ENCODE data around the gene GPR87.
A peak's percentile ranks its signal among the peaks of the same experiment; 100 is the strongest.

Gene GPR87, protein sequence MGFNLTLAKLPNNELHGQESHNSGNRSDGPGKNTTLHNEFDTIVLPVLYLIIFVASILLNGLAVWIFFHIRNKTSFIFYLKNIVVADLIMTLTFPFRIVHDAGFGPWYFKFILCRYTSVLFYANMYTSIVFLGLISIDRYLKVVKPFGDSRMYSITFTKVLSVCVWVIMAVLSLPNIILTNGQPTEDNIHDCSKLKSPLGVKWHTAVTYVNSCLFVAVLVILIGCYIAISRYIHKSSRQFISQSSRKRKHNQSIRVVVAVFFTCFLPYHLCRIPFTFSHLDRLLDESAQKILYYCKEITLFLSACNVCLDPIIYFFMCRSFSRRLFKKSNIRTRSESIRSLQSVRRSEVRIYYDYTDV

DNA sequence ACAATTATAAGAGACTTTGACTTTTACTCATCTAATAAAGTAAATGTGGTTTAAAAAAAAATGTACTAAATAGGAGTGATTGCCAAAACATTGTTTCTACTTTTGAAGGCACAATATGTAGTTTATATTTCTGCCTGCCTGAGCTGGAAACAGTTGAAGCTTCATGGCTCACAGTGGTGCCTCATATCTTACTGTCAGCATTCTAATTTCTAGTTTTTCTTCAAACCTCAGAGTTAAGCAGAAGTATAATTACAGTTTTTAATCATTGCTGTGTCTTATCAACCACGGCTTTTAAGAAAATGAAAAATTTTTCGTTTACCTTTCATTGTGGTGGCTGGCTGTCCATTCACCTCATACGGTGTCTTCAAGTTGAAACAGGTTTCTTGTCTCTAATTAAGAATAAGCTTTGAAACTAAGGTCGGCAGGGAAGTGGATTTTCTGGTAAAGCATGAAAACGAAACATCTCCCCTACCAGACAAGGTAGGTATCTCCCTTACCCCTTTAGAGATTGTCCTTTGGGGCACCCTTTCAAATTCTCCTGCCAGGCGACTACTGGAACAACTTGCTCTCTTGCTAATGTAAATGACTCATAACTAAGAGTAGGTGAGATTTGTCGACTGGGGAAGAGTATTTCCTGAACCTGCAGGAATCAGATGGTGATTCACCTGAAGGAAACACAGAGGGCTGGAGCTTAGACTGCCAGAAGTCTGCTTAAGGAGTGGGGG lies at the start of gene GPR87:
GPR87 (minus strand) TSS at position 554 of the 725 bp plus-strand sequence. CDS start 16,720 bp downstream, outside the sequence.
- Mint-ChIP-seq H3K4me3 (peak within 1 kb of the TSS in 1 of 2 donors; percentile 65), H3K27me3 (peaks cover 7% of the 10 kb centered on the region), H3K4me1 (peaks cover 6% of the 10 kb centered on the region), H3K9me3 (no peaks in the 10 kb centered on the region), H3K27ac (peak within 1 kb of the TSS in 1 of 2 donors; percentile 58)
- ATAC-seq (peak; percentile 92), DNase-seq (peak in 1 of 2 donors; percentile 52)

DNA sequence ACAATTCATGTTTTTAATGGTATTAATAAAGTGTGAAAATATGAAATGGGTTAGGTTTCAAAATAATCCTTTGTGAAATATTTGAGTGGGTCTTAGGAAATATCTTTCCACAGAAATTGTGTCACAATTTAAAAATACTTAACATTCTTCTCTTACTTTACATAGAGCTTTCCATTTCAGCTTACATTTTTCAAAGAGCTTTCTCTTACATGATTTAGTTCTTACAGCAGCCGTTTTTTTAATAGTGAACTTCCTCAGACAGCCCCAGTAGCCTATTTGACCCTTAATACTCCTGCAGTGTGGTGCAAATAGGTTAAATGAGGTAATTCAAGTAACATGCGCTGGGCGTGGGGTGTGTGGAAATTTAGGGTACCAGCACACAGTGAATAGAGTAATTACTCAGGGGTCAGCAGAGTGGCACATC lies 46.1 kb upstream of the GPR87 start:
- DNase-seq (no peak), ATAC-seq (no peak)
- H3K9me3 Mint-ChIP-seq = no peaks in the 10 kb centered on the region
- H3K27me3 Mint-ChIP-seq = no peaks in the 10 kb centered on the region
- H3K4me3 Mint-ChIP-seq = no peak overlapping the region
- no peaks in the 10 kb centered on the region for H3K4me1 Mint-ChIP-seq
- H3K27ac Mint-ChIP-seq = no peak overlapping the region

DNA sequence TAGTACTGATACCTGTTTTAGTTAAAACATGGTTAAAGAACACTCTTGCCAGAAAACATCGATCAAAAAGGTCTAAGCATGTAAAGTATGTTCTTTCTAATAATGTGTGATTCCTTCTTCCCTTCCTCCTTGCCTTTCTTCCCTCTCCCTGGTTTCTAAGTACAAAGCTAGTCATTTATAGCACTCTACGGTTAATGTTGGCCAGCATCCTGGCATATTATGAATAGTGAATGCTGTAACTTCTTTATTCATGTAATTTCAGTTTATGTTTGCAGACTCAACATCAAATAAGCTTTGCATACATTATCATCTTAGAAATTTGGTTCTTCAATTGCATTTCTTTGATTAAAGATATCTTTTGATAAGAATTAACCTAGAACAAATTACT lies 40.8 kb upstream of the GPR87 start:
- ATAC-seq (no peak), DNase-seq (no peak)
- Mint-ChIP-seq H3K4me1 (no peaks in the 10 kb centered on the region), H3K27ac (no peak overlapping the region), H3K4me3 (no peak overlapping the region), H3K9me3 (no peaks in the 10 kb centered on the region), H3K27me3 (no peaks in the 10 kb centered on the region)

DNA sequence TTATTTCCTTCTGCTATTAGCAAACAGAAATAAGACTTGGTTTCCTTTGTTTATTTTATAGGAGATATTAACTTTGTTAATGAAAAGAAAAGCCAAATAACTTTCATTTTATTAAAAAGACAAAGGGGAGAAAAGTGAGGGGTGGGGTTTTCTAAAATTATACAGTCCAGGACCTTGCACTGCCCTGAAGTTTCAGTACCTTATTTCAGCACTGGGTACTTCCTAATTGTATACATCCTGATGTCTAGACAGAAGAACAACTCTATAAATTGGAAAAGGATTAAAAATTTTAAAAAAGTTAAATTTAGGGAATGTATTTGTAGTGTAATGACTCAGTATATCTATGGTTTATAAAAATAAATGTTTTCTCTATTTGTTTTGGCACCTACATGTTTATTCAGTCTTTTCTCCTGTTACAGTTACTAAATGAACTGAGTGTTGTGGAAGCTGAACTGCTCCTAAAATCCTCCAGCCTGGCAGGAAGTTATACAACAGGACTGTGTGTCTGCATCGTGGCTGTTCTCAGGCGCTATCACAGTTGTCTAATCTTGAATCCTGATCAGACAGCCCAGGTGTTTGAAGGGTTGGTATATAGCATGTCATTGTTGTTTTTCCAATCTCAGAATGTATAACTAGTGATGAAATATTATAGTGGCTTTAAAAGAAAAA lies 40.3 kb upstream of the GPR87 start:
- no peak overlapping the region for H3K27ac Mint-ChIP-seq
- H3K9me3 Mint-ChIP-seq = no peaks in the 10 kb centered on the region
- H3K4me1 Mint-ChIP-seq = peaks cover 5% of the 10 kb centered on the region
- H3K27me3 Mint-ChIP-seq = no peaks in the 10 kb centered on the region
- no peak for ATAC-seq
- DNase-seq = no peak
- no peak overlapping the region for H3K4me3 Mint-ChIP-seq

DNA sequence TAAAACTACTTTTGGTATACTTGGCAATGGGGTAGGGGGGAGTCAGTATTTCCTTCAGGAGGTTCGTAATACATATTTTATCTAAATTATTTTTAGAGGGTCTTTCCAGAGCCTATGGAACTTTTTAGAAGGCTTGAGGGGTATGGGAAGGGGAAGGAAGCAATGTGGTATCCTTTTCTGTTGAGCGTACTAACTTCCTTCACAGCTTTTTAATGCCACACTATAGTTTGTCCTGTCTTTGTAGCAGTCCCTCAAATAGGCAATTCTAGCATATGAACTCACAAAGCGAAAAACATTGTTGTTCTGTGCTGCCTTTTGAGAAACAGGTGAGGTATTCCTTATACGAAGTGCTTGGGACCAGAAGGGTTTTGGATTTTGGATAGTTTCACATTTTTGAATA lies 35.0 kb upstream of the GPR87 start:
- Mint-ChIP-seq H3K4me1 (peaks cover 14% of the 10 kb centered on the region), H3K4me3 (no peak overlapping the region), H3K9me3 (no peaks in the 10 kb centered on the region), H3K27me3 (peaks cover 7% of the 10 kb centered on the region), H3K27ac (no peak overlapping the region)
- ATAC-seq (no peak), DNase-seq (no peak)

DNA sequence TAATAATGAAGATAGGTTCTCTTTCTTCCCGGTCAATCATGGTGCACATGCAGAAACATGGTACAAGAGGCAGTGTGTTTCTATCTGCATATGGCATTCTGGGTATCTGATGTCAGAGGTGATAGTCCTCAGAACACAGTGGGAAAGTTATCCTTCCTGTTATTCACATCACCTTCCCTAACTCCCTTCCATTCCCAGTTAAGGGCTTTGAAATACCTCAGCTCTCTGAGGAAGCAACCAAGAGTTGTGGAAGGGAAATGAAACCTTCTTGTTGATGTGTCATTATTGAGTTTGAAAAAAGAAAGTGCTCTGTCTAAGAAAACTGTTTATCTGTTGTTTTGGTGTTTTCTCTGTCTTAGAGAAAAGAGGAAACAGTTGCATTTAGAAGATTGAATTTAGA lies 34.6 kb upstream of the GPR87 start:
- no peak overlapping the region for H3K27ac Mint-ChIP-seq
- ATAC-seq (no peak), DNase-seq (no peak)
- no peak overlapping the region for H3K4me3 Mint-ChIP-seq
- no peaks in the 10 kb centered on the region for H3K9me3 Mint-ChIP-seq
- peaks cover 11% of the 10 kb centered on the region for H3K27me3 Mint-ChIP-seq
- peaks cover 16% of the 10 kb centered on the region for H3K4me1 Mint-ChIP-seq

DNA sequence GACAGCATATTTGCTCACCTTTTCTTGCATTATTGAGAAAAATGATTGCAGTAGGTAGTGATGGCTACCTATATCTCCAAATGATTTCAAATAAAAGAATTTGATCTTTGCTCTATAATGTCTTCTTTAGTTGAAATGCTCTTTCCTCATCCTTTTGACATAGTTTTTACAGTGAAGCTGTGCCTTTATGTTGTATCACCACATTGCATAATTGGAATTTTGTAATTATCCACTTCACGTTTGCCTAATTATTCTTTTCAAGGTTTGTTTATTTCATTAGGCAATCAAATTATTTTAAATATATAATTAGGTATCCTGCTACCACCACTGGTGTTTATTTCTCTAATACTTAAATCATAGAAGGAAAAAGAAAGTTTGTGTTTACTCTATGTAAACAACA lies 34.0 kb upstream of the GPR87 start:
- ATAC-seq = no peak
- no peak overlapping the region for H3K27ac Mint-ChIP-seq
- H3K4me1 Mint-ChIP-seq = peaks cover 21% of the 10 kb centered on the region

DNA sequence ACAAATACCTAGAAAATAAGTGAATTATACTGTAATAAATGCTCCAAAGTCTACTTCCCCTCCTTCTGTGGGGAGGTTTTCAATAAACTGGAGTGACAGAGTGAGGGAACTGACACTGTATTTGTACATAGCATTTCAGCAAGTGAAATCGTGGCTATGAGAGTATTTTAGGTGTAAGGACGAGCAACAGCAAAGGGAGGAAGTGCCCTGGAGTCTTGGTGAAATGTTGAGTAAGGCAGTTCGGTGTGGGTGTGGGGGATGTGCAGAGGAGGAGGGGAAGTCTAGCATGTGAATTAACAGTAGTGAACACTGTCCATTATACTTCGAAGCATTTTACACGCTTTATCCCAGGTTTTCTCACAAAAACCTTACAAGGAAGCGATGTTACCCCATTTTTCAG lies 30.8 kb upstream of the GPR87 start:
- peaks cover 25% of the 10 kb centered on the region for H3K27me3 Mint-ChIP-seq
- DNase-seq (no peak), ATAC-seq (no peak)
- H3K4me3 Mint-ChIP-seq = no peak overlapping the region
- no peak overlapping the region for H3K27ac Mint-ChIP-seq
- peaks cover 21% of the 10 kb centered on the region for H3K4me1 Mint-ChIP-seq
- no peaks in the 10 kb centered on the region for H3K9me3 Mint-ChIP-seq

More for the DNA sequence above, 34.0 kb upstream of the GPR87 start:
- H3K4me3 Mint-ChIP-seq = no peak overlapping the region
- H3K27me3 Mint-ChIP-seq = peaks cover 17% of the 10 kb centered on the region
- DNase-seq = no peak
- no peaks in the 10 kb centered on the region for H3K9me3 Mint-ChIP-seq

DNA sequence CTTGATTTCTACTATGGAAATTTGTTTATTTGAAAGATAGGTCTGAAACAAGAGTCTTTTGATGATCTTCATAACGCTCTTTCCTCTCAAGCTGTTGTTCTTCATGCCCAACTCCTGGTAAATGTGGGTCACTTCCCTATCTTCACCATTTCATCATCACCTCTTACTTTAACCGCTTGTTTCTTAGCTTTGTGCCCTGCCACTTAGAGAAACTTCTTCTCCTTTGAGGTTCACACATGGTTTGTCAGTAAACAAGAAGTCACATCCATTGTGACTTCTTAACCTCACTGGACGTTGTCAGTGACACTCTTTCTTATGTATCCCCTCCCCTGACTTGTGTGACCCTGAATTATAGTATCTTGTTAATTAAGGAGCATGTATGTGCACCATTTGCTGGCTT lies 29.7 kb upstream of the GPR87 start:
- Mint-ChIP-seq H3K4me3 (no peak overlapping the region), H3K27me3 (peaks cover 31% of the 10 kb centered on the region), H3K4me1 (peaks cover 11% of the 10 kb centered on the region), H3K9me3 (no peaks in the 10 kb centered on the region), H3K27ac (no peak overlapping the region)
- no peak for ATAC-seq
- no peak for DNase-seq

DNA sequence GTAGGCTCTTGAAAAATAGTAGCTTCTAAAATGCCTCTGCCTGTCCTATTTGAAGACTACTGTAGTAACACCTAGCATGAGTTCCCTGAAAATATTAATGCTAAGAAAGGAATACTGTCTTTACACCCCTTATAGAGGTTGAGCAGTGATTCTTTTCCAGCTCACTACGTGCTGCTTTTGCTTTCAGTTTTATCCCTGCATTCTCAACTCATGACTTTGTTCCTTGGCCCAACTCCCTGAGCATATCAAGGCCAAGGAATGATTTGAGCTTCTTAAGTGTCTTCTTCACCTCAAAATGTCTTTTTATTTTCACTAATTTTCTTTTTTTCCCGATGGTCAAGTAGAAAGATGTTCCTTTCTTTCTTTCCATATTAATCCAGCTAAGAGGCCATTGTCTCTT lies 29.2 kb upstream of the GPR87 start:
- no peaks in the 10 kb centered on the region for H3K9me3 Mint-ChIP-seq
- H3K4me3 Mint-ChIP-seq = no peak overlapping the region
- H3K27me3 Mint-ChIP-seq = peaks cover 31% of the 10 kb centered on the region
- DNase-seq (no peak), ATAC-seq (no peak)
- peaks cover 7% of the 10 kb centered on the region for H3K4me1 Mint-ChIP-seq
- H3K27ac Mint-ChIP-seq = no peak overlapping the region

DNA sequence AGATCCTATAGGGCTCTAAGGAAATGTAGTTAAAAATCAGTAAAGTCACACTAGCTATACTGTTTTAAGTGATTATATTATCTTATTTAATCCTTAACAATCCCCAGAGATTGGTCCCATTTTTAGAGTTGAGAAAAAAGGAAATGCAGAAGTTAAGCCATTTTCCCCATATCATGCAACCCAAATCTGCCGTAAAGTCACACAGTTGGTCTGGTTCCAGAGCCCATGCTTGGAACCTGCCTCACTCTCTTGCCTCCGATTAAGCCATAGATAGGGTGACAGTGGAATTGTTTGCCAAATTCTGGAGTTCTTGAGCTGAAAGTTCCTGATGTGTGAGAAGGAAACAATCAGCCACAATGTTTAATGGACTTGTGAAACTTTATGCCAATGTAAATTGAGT lies 15.1 kb upstream of the GPR87 start:
- Mint-ChIP-seq H3K27ac (no peak overlapping the region), H3K4me1 (peaks cover 9% of the 10 kb centered on the region), H3K9me3 (no peaks in the 10 kb centered on the region), H3K27me3 (peaks cover 19% of the 10 kb centered on the region), H3K4me3 (no peak overlapping the region)
- DNase-seq (no peak), ATAC-seq (no peak)

DNA sequence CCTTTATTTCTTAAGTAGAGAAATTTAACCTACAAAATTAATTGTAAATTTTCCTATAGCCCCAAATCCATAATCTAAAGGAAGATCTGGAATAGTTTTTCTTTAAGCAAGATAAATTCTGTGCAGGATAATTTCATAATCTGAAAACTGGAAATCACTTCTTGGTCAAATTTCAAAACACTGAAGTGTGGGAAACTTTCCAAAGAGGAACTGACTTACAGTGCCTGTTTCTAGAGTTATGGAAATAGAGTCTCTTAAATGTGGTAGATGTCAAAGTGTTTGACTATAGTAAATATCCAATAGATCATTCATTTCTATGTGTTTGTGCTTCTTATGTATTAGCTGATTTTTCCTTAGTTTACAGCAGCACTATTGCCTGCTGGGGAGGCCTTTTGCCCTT lies 14.3 kb upstream of the GPR87 start:
- Mint-ChIP-seq H3K4me3 (no peak overlapping the region), H3K27me3 (peaks cover 26% of the 10 kb centered on the region), H3K27ac (no peak overlapping the region), H3K9me3 (no peaks in the 10 kb centered on the region), H3K4me1 (peaks cover 9% of the 10 kb centered on the region)
- ATAC-seq = no peak
- no peak for DNase-seq

DNA sequence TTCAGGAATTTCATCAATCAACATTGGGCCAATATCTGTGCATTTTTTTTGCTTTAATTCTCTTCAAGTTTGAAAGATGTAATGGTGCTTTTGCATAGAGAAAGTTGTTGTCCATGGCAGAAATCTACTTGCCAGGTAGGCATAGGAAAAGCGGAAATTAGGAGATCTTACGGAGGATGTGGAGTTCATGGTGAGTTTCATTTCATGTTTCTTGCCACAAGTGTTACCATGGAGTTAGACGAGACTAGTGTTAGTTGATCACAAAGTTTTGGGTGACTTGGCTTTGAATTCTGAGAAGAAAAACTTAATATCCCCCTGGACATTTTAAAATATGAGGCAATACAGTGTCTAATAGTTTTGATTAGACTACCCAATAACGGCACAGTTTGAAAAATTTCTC lies 13.8 kb upstream of the GPR87 start:
- Mint-ChIP-seq H3K4me1 (peaks cover 9% of the 10 kb centered on the region), H3K4me3 (no peak overlapping the region), H3K9me3 (no peaks in the 10 kb centered on the region), H3K27ac (no peak overlapping the region), H3K27me3 (peaks cover 27% of the 10 kb centered on the region)
- DNase-seq (no peak), ATAC-seq (no peak)

DNA sequence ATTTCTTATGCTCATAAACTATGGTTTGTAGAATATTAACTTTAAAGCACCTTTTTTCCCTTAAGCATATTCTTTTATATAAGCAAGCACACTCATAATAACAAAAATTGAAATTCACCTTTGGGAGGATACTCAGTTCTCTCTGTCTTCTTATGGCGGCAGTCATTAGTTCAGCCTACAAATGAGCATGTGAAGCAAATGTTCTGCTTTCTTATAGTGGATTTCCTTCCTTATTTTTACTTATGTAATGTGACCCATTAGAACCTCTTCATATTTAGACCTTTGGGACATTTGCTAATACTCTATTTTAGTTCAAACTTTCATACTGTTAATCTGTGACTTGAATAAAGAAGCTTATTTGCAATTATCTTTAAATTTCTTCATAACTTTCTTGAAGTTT lies 12.7 kb upstream of the GPR87 start, which contains the start of gene P2RY13:
P2RY13 (minus strand) TSS at position 187 of the 400 bp plus-strand sequence; CDS start at position 166, 21 bp downstream.
- peaks cover 9% of the 10 kb centered on the region for H3K4me1 Mint-ChIP-seq
- ATAC-seq (no peak), DNase-seq (no peak)
- H3K9me3 Mint-ChIP-seq = no peaks in the 10 kb centered on the region
- peak within 1 kb of the TSS; percentile 27 to 59 for H3K4me3 Mint-ChIP-seq
- H3K27ac Mint-ChIP-seq = peak within 1 kb of the TSS in 1 of 2 donors; percentile 27
- peaks cover 27% of the 10 kb centered on the region for H3K27me3 Mint-ChIP-seq

DNA sequence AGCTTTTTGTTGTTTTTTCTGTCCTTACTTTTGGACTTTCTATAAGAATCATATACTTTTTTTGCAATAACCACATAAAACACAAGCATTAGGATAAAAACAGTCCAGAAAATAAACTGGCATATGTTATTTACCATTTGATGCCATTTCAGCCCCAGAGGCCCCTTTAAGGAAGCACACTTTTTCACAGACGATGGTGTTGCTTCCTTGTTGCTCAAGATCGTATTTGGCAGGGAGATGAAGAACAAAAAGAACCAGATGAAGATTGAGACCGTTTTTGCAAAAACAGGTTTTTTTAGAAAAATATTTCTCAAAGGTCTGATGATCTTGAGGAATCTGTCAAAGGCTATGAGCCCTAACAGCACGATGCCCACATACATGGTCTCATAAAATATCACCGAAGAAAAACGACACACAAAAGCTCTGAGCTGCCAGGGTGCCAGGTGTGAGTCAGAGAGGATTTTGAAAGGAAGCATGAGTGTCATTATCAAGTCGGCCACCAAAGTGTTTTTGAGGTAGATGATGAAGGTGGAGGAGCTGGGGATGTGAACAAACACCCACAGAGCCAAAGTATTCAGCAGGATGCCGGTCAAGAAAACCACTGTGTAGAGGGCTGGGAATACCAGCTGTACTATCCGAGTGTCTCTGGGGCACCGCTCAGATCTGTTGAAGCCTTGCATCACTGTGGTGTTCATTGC lies 11.8 kb upstream of the GPR87 start:
- ATAC-seq (peak; percentile 84), DNase-seq (peak; percentile 22 to 33)
- Mint-ChIP-seq H3K27ac (peak overlapping the region in 1 of 2 donors; percentile 27), H3K9me3 (no peaks in the 10 kb centered on the region), H3K27me3 (peaks cover 33% of the 10 kb centered on the region), H3K4me1 (peaks cover 9% of the 10 kb centered on the region), H3K4me3 (peak overlapping the region; percentile 27 to 59)

All from stimulated activated naive CD8-positive, alpha-beta T cell treated with anti-CD3 and anti-CD28 coated beads, Interleukin-15, amount 100 ng/mL, for 72 hours (primary cell).